Stimulated activated CD8-positive, alpha-beta memory T cell treated with anti-CD3 and anti-CD28 coated beads, Interleukin-4, amount 100 ng/mL, for 1 hour (primary cell): Measurements from ENCODE around the gene EDEM2.
"Not testable (repeated sequence)": the region's sequence is repeated elsewhere in the genome, so short reads cannot be mapped to it uniquely, and the experiment has no call there.

Source experiments
- DNase-seq, 2 donors: peaks; one replicate each; pipeline ENCODE4 v3.0.0-alpha.2; 2020; ENCODE audit warnings: low read depth in 2 of 2, low spot score in 1 of 2

The EDEM2 gene

DNA sequence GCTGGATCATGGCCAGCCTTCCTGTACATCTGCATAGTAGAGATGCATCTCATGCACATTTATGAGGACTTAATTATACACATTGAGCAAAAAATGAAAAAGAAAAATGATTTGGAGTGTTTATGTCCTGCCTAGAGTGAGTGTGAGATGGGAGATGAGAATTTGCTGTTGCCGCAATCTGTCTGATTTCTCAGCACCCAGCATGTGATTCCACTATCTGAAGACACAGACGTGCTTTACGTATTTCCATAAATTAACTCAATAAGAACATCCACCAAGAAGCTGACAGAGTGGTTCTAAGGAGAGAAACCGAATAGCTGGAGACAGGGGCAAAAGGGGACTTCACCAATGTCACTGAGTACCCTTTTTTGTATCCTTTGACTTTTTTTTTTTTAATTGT is 15.2 kb downstream of the EDEM2 start:
- no peak for DNase-seq

DNA sequence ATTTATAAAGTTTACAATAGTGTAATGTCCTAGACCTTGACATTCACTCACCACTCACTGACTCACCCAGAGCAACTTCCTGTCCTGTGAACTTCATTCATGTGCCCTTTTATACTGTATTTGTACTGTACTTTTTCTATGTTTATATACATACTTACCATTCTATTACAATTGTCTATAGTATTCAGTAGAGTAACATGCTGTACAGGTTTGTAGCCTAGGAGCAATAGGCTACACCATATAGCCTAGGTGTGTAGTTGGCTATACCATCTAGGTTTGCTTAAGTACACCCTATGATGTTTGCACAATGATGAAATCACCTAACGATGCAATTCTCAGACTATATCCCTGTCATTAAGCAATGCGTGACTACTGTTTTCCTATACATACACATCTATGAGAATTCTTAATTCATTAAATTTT is 17.5 kb downstream of the EDEM2 start:
- no peak for DNase-seq

DNA sequence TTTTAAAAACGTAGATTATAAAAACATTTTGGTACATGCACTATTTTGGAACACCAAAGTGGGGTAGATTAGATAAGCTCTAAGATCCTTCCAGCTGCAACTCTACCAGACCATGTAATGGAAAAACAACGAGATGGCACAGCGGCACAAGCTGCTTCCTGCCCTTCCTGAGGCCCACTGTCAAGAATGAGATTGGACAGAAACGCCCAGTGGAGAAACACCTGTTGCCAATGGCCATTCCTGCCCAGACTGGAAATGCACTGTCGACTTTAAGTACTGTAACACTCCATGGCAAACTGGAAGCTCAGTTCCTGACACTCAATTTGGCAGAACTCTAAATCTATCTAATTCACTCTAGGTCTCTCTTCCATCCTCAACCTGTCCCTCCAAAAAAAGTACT is 21.4 kb downstream of the EDEM2 start:
- DNase-seq, result no peak

DNA sequence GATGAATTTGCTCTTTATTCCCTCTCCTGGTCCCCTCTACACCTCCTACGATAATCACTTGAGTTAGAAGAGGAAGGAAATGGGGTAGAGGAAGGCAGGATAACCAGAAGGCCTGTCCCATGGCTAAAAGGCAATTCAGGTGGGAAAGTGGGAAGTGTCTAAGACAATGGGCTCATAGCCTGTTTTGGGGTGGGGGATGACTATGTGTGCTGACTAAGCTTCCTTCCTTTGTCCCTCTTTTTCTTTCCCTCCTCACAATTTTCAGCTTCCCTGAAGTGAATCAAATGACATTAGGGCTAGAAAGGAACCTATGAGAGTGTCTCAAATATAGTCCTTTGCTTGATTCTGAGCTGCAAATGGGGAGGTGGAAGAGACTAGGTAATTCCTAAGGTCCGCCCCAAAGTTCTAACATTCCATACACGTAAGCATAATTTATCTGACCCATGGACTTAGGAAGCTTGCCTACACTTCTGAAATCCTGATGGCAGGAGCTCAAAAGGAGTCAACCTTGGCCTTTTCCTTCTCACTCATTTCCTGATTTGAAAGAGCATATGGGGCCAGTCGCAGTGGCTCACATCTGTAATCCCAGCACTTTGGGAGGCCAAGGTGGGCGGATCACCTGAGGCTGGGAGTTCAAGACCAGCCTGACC is 24.3 kb downstream of the EDEM2 start:
- no peak for DNase-seq

DNA sequence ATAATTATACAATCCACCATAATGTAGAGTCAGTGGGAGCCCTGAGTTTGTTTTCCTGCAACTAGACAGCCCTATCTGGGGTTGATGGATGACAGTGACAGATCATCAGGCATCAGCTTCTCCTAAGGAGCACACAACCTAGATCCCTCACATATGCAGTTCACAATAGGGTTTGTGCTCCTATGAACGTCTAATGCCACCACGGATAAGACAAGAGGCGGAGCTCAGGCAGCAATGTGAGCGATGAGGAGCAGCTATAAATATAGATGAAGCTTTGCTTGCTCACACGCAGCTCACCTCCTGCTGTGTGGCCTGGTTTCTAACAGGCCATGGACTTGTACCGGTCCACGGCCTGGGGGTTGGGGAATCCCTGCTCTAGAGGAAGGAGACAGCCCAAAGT is 25.9 kb downstream of the EDEM2 start:
- no peak for DNase-seq

DNA sequence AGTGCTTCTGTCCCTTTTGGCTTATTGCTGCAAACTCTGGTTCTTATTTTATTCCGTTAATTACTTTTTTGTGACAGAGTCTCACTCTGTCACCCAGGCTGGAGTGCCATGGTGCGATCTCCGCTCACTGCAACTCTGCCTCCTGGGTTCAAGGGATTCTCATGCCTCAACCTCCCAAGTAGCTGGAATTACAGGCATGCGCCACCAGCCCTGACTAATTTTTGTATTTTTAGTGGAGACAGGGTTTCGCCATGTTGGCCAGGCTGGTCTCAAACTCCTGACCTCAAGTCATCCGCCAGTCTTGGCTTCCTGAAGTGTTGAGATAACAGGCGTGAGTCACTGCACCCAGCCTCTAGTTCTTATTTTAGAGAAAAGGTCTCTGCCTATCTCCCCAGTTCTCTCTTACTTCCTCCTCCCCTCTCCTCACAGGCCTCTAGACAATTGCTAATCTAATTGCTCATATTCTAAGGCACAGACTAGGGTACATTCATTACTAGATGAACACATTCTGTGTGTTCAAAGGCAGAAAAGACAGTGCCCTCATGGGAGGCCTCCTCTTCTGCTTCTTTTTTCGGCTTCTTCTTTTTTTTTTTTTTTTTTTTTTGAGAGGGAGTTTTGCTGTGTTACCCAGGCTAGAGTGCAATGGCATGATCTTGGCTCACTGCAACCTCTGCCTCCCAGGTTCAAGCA is 27.0 kb downstream of the EDEM2 start:
- DNase-seq, result no peak

DNA sequence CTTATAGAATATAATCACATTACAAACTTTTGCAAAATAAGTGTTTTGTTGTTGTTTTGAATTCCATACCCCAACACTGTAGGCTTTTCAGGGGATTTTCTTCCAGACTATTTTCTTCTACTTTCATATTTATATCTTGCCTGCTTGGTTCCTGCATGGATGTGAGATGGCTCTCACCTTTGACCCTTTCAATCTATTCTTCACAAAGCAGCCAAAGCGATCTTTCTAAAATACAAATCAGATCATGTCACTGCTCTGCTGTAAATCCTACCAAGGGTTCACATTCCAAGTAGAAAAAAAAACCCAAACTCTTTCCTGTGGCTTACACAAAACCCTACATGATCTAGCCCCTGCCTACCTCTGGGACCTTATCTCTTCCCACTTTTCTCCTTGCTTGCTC is 29.5 kb downstream of the EDEM2 start:
- no peak for DNase-seq

DNA sequence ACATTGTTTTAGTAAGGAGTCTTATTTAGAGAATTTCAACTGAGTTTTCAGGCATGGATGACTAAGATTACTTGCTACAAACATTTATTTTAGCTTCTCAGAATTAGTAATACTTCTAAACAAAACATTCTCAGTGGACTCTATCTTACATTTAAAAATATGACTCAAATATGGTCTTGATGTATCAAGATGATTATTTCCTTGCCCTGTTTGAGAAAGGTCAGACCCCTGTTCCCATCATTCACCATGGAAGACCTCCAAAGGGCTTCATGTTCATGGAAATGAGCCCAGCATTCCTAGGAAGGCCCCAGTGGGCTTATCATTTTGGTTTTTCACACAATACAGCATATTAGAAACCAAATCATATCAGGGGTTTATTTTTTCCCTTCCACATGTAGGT is 29.9 kb downstream of the EDEM2 start:
- DNase-seq, result no peak

DNA sequence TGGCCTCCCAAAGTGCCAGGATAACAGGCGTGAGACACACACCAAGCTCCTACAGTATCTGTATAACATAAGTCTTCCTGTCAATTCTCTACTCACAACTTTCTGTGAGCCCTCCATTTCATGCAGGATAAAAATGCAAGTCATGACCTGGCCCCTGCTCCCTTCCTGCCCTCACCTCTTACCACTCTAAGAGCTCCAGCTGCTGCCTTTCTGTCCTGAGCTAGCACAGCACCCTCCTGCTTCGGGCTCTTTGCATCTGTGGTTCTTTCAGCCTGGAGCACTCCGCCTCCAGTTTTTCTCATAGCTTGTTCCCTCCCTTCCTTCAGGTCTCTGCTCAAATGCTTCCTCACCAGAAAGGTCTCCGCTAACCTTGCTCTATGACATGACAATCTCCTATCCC is 30.9 kb downstream of the EDEM2 start:
- DNase-seq, result no peak

DNA sequence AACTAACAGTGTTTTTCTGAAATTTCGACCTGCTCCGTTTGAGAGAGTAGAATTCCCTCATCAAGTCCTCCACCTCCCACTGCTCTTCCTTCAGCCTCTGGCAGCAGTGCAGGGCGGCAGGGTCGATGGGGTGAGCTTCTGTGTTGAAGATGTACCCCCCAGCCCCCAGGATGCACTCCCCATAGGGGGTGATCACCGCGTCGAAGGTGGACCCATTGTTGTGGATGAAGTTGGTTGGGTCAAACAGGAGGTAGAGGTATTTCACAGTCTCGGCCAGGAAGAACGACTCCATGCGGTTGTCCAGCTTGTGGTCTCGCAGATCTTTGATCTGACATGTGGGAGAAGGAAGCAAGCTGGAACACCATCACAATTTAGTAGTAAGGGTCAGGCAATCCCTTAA is 31.5 kb downstream of the EDEM2 start:
- DNase-seq, result no peak

DNA sequence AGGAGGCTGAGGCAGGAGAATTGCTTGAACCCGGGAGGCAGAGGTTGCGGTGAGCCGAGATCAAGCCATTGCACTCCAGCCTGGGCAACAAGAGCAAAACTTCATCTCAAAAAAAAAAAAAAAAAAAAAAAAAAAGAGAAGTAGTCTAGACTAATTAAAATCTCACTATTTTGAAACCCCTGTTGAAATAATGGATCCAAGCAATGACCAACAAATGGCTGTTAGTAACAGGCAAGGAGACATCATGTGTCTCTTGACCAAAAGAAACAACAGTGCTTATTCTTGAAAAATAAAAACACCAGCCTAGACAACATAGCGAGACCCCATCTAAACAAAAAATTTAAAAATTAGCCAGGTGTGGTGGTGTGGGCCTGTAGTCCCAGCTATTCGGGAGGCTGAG is 34.9 kb downstream of the EDEM2 start:
- DNase-seq, result not testable (repeated sequence)

DNA sequence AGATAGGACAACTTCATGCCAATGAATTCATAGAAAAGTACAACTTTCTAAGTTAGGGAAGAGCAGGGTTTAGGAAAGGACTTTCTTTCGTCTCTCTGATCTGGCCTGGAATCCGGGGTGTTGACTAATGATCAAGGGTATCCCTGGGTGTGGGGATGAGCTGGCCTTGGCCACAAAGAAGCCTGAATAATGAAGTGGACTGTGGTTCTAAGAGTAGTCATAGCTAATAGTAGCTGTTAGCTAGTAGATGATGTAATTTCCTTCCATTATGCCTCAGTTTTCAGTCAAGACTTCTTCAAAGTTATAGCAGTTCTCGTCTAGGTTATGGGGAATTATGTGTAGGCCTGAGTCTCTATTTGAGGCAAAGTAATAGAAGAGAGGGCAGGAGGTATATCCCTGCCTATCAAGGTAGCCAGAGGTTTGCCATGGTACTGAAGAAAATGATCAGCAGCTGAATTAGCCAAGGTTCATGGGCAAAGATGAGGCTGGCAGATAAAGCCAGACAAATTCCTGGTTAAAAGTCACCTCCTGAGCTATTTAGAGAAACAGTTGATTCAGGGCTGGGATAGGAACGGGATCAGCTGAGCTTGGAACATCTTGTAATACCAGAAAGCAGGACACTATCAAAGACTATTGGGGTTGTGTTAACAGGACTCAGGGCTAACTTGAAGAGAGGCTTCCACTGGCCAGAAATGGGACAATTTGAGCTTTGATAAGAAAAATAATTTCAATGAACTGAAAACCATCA is 35.8 kb downstream of the EDEM2 start:
- DNase-seq, result no peak

DNA sequence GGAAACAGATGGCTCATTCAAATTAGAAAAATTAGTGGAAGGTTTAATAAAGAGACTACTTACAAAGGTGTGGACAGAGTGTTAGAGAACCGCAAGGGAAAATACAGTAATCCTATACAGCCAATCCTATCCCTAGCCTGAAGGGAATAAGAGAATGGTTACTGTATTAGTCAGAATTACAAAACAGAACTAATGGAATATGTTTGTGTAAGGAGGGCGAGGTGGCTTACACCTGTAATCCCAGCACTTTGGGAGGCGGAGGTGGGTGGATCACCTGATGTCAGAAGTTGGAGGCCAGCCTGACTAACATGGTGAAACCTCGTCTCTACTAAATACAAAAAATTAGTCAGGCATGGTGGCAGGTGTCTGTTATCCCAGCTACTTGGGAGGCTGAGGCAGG is 38.2 kb downstream of the EDEM2 start:
- DNase-seq, result no peak

DNA sequence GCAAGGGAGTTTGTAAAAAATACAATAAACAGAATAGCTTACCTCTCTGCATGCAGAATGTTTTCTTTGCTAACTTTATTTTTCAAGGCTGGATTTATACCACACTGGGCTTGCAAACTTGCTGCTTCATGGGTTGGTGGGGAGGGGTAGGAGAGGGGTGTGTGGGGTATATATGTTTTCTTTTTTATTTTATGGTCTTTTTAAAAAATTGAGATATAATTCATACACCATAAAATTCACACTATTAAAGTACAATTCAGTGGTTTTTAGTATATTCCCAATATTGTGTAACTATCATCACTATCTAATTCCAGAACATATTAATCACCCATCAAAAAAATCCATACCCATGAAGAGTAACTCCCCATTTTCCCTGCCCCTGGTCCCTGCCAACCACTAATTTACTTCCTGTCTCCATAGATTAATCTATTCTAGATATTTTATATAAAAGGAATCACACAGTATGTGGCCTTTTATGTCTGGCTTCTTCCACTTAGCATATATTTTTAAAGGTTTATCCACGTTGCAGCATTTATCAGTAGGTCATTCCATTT is 40.2 kb downstream of the EDEM2 start:
- DNase-seq, result no peak

DNA sequence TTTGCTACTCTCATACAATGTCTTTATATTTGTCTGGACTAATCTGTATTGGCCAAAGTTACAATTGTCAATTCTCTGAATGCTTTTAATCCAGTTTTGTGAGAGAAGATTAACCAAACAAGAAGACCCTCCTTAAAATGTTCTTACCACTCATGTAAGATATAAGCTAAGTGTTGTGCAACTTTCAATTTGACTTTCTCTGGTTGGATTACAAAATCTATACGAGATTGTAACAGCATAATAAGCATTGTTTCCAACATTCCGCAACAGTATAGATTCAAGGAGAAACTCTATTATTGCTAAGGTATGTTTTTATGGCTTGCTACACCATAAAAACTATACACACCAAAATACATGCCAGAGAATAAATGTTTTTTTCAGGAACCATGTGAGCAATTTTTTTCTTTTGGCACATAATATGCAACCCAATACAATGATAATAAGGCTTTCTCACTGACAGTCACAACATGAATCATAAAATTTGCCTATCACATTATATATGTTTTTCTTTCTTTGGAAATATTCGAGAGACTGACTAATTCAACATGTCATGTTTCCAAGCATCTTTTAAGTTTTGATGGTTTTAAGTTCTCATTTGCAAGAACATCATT is 42.3 kb downstream of the EDEM2 start:
- no peak for DNase-seq

DNA sequence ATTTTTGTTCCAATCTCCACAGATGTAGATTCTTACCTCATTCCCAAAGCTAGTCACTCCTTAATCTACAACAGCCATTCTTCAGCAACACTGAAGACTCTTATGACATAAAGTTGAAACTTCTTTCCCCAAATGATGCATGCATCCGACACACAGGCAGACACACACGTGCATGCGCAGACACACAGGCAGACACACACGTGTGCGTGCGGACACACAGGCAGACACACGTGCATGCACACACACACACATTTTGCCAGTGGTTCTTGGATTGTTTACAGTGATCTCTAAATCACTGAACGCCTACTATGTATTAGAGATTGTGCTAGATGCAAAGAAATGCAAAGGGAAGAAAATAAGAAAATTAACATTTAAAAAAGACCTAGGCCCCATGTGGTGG is 45.5 kb downstream of the EDEM2 start:
- DNase-seq, result no peak

DNA sequence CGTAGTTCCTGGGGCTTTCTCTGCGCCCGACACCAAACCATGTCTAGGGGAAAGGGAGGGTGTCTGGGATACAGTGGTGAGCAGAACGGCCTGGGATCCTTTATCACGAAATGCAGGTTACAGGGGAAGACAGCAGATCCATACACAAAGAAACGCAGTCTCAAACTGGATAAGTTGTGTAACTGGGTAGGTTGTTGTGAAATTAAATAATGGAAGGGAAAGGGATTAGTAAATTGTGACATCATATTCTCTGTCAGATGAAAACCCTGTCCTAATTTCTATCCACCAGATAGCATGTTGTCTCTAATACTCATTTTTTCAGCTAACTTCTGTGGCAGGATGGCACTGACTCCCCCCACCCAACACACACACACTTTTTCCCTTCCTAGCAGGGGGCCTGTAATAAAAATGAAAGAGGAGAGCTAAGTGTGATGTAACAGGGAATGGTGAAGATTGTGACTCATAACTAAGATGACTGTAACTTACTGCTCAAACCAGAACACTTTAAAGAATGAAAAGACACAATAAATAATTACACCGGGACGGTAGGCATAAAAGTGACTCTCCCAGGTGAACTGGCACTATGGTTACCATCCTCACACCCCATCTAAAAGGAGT is 53.8 kb downstream of the EDEM2 start:
- DNase-seq, result no peak

DNA sequence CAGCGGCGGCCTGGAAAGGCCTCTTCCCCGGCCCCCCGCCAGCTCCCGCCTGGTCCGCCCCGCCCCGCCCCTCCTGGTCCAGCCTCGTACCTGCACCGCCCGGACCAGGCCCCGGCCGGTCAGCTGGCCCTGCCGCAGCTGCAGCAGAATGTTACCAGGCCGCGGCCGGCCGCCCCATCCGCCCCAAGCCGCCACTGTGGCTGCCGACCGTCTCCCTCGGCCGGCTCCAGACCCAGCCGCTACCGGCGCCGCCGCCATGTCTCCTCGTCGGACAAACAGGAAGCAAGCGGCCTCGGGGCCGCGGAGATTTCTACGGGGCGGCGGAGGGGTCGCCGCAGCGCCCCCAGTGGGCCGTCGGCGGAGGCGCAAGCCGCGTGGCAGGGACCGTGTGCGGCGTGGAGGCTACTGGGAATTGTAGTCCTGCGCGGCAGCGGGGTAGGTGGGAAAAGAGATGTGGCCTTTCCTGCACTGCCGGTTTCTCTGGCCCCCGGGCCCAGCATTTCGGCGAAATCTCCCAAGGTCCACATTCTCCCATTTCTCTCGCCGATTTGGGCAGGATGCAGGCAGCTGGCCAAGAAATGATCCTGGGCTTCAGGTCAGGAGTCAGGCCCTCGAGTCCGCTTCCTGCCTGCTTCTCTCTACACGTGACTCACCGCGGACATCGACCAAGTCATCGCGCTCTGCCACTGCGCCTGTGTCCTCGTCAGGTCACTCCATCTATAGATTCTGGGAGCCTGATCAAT is 54.4 kb downstream of the EDEM2 start, which contains the start of gene TRPC4AP:
Gene TRPC4AP, minus strand, starts transcription at position 284 of the 743 bp plus-strand sequence. Its CDS starts 26 bp downstream, at position 258.
- DNase-seq, result peak; percentile 71 to 75

DNA sequence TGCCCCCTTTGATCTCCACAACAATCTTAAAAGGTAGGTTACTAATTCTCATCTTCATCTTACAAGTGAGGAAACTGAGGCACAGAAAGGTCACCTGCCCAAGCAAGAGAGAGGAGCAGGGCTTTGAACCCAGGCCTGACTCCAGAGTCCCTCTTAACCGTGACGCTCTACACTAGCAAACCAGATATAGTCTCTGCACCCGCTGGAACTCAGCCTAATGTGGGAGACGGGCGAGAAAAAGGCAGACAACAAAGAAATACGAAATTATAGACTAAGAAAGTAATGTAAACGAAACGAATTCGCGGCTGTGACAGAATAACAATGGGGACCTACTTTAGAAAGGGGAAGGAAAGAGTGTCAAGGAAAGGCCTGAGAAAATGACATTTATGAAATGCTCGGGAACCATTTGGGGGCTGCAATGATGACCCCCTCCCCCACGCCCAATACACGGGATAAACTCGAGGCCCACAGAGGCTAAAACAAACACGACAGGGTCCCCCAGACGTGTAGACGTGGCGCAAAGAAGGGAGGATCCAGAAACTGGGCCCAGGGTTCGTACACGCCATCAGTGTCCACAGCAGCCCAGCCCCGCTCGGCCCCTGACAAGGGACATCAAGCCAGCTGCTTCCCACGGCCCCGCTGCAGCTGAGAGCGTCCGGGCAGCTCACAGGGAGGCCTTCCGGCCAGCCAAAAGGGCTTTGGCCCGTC is 55.2 kb downstream of the EDEM2 start:
- no peak for DNase-seq
